Measurements from ENCODE around the gene ABCC1. TPM values are rescaled to one million over a fixed set of nuclear protein-coding genes. Genes with fewer than 3 reads are reported as not detected.
A peak's percentile ranks its signal among the peaks of the same experiment; 100 is the strongest.
"Not testable (repeated sequence)": the region's sequence is repeated elsewhere in the genome, so short reads cannot be mapped to it uniquely, and the experiment has no call there.

Gene ABCC1
- total RNA-seq, 1 experiment from 2014 or later: 61.9 TPM

GRCh38 chr16:16150878-16151152, 201.4 kb downstream of the ABCC1 start (continued):
- TF ChIP-seq GRHL2 (CRISPR knock-in tag; IDR thresholded peaks at IDR 0.05; ENCODE audit: insufficient replicate concordance, severe bottlenecking): no peak
- no peak for TF ChIP-seq NFATC4 (CRISPR knock-in tag; IDR thresholded peaks at IDR 0.05)
- no peak for TF ChIP-seq CTCF (IDR thresholded peaks at IDR 0.05)
- no peak for TF ChIP-seq NR3C1 (CRISPR knock-in tag; conservative IDR thresholded peaks at IDR 0.05; ENCODE audit: low read depth)
- TF ChIP-seq SMAD4 (CRISPR knock-in tag; IDR thresholded peaks at IDR 0.05): no peak

GRCh38 chr16:16151315-16151714, 201.9 kb downstream of the ABCC1 start:
- POLR2A ChIA-PET: interaction anchor here (0.6 kb wide), 1 partner anchor 934 kb away, joined by 3 read pairs; no protein-coding TSS in a partner anchor
- TF ChIP-seq IRF1 (CRISPR knock-in tag; IDR thresholded peaks at IDR 0.05) (no peak), TEAD4 (CRISPR knock-in tag; IDR thresholded peaks at IDR 0.05) (no peak), ZNF121 (CRISPR knock-in tag; IDR thresholded peaks at IDR 0.05) (no peak), ZBTB43 (CRISPR knock-in tag; IDR thresholded peaks at IDR 0.05) (no peak), MYBL2 (CRISPR knock-in tag; IDR thresholded peaks at IDR 0.05) (no peak), TCF7 (CRISPR knock-in tag; IDR thresholded peaks at IDR 0.05; ENCODE audit: low read depth) (no peak), GRHL2 (CRISPR knock-in tag; IDR thresholded peaks at IDR 0.05; ENCODE audit: insufficient replicate concordance, severe bottlenecking) (no peak), ZNF671 (CRISPR knock-in tag; IDR thresholded peaks at IDR 0.05) (no peak), PRRX2 (CRISPR knock-in tag; IDR thresholded peaks at IDR 0.05) (no peak), STAT6 (CRISPR knock-in tag; conservative IDR thresholded peaks at IDR 0.05; ENCODE audit: low read depth) (no peak), ZBTB21 (CRISPR knock-in tag; IDR thresholded peaks at IDR 0.05; ENCODE audit: borderline replicate concordance) (no peak), CREB1 (CRISPR knock-in tag; IDR thresholded peaks at IDR 0.05) (no peak), CREM (CRISPR knock-in tag; IDR thresholded peaks at IDR 0.05) (no peak), CBFB (CRISPR knock-in tag; IDR thresholded peaks at IDR 0.05; ENCODE audit: low read depth) (no peak), KAT7 (CRISPR knock-in tag; IDR thresholded peaks at IDR 0.05; ENCODE audit: borderline replicate concordance) (no peak), ATF2 (CRISPR knock-in tag; IDR thresholded peaks at IDR 0.05; ENCODE audit: borderline replicate concordance, low read depth) (no peak), ARID4B (CRISPR knock-in tag; IDR thresholded peaks at IDR 0.05; ENCODE audit: borderline replicate concordance) (no peak), ZMAT4 (CRISPR knock-in tag; IDR thresholded peaks at IDR 0.05) (no peak)
- Mint-ChIP-seq H3K27ac (0 out of 2 replicates have a peak overlapping the region, but pooled peaks have one; percentile 74), H3K4me1 (peaks cover 3% of the 10 kb centered on the region; the same call in 1 of the 2 replicates), H3K36me3 (no peaks in the 10 kb centered on the region), H3K9me3 (peaks cover 7% of the 10 kb centered on the region; the same call in 1 of the 2 replicates), H3K27me3 (ENCODE audit: low read depth) (no peaks in the 10 kb centered on the region; the same call in 1 of the 2 replicates), H3K4me3 (no peak overlapping the region)
- CTCF ChIA-PET: interaction anchor here (0.6 kb wide), 1 partner anchor 115 kb away, joined by 3 read pairs; no protein-coding TSS in a partner anchor
- DNase-seq (ENCODE audit: low spot score) (no peak), ATAC-seq (no peak)

GRCh38 chr16:16153000-16153399, 203.6 kb downstream of the ABCC1 start:
- Mint-ChIP-seq H3K27ac (peak overlapping the region; percentile 58; the same call in 1 of the 2 replicates), H3K9me3 (peaks cover 19% of the 10 kb centered on the region)
- H3K4me1 Mint-ChIP-seq; POLR2A ChIA-PET; CTCF ChIA-PET; H3K36me3 Mint-ChIP-seq; DNase-seq (ENCODE audit: low spot score); H3K27me3 Mint-ChIP-seq (ENCODE audit: low read depth); ATAC-seq; H3K4me3 Mint-ChIP-seq: not testable (repeated sequence)

Measured in WTC11 (cell line).